ENCODE results near the gene APOBEC3F. TPM values are rescaled to one million over a fixed set of nuclear protein-coding genes. Genes with fewer than 3 reads are reported as not detected.
A peak's percentile ranks its signal among the peaks of the same experiment; 100 is the strongest.
"Not testable (repeated sequence)": the region's sequence is repeated elsewhere in the genome, so short reads cannot be mapped to it uniquely, and the experiment has no call there.

Gene APOBEC3F
- total and polyA plus RNA-seq, 9 donors: 7.4 to 51.4 (median 30.2) TPM

DNA sequence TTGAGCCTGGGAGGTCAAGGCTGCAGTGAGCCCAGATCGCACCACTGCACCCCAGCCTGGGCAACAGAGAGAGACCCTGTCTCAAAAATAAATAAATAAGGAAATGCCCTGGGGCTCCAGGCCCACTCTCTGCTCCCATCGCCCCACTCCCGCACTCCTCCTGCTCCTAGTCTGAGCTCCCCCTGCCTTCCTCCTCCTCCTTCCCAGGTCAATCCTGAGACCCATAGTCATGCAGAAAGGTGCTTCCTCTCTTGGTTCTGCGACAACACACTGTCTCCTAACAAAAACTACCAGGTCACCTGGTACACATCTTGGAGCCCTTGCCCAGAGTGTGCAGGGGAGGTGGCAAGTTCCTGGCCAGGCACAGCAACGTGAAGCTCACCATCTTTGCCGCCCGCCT lies 29.5 kb downstream of the APOBEC3F start:
- DNase-seq: no peak

DNA sequence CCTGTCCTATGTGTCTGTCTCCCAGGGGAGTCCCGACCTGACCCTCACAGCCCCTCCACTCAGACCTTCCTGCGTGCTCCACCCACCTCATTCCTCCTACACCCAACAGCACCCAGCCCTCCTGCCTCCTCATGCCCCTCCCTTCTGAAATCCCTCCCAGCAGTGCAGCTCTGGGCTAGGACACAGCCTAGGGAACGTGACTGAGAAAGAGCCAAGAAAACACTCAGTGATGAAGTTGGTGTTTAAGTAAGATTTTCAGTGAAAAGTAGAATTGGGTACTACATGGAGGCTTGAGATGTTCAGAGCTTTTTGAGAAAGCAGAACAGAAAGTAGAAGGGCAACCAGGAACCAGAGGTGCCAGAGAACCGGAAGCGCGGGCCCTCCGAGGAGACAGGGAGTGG lies 31.9 kb downstream of the APOBEC3F start:
- WGBS, 3 donors: 73 to 88% (median 74%) methylated on average over 7 of the region's 7 CpGs
- H3K4me1 ChIP-seq (ENCODE audit: insufficient read depth); DNase-seq; H3K27ac ChIP-seq; H3K4me3 ChIP-seq; H3K9me3 ChIP-seq; H3K27me3 ChIP-seq; H3K36me3 ChIP-seq; intact Hi-C loops (cut with DNase I): not testable (repeated sequence)

More for the DNA sequence above, 29.5 kb downstream of the APOBEC3F start:
- TF ChIP-seq, protein P1, sequence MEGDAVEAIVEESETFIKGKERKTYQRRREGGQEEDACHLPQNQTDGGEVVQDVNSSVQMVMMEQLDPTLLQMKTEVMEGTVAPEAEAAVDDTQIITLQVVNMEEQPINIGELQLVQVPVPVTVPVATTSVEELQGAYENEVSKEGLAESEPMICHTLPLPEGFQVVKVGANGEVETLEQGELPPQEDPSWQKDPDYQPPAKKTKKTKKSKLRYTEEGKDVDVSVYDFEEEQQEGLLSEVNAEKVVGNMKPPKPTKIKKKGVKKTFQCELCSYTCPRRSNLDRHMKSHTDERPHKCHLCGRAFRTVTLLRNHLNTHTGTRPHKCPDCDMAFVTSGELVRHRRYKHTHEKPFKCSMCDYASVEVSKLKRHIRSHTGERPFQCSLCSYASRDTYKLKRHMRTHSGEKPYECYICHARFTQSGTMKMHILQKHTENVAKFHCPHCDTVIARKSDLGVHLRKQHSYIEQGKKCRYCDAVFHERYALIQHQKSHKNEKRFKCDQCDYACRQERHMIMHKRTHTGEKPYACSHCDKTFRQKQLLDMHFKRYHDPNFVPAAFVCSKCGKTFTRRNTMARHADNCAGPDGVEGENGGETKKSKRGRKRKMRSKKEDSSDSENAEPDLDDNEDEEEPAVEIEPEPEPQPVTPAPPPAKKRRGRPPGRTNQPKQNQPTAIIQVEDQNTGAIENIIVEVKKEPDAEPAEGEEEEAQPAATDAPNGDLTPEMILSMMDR (IDR thresholded peaks at IDR 0.05): no peak
- TF ChIP-seq EP300 (IDR thresholded peaks at IDR 0.05) (no peak), POLR2A (IDR thresholded peaks at IDR 0.05) (no peak)
- no peaks in the 10 kb centered on the region for H3K36me3 ChIP-seq
- H3K4me1 ChIP-seq (ENCODE audit: insufficient read depth): no peaks in the 10 kb centered on the region
- no peaks in the 10 kb centered on the region for H3K9me3 ChIP-seq
- intact Hi-C loops (cut with DNase I): no loop called here
- no peaks in the 10 kb centered on the region for H3K27me3 ChIP-seq
- no peak overlapping the region for H3K4me3 ChIP-seq
- H3K27ac ChIP-seq: no peak overlapping the region
- WGBS, 3 donors: 93 to 94% (median 93%) methylated on average over 7 of the region's 7 CpGs

DNA sequence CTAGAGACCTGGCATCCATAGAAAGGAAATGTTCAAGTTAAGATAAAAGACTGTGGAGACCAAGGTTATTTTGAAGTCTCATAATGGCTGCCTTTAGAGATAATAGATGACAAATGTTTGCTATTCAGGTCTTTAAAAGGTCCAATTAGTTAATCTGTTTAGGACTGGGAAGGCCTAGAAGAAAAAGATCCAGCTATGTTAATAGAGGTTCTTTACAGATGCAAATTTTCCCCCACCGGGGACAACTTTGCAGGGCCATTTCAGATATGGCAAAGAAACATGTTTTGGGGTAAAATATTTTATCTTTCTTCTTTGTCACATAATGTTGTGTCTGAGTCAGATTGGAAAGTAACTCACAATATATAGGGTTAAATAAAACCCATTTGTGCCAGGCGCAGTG lies 33.3 kb downstream of the APOBEC3F start:
- no peak for TF ChIP-seq EP300 (IDR thresholded peaks at IDR 0.05)
- TF ChIP-seq POLR2A (IDR thresholded peaks at IDR 0.05): no peak
- TF ChIP-seq, protein P1 (IDR thresholded peaks at IDR 0.05): no peak
- Histone ChIP-seq H3K9me3 (no peaks in the 10 kb centered on the region), H3K4me3 (no peak overlapping the region), H3K4me1 (ENCODE audit: insufficient read depth) (peaks cover 11% of the 10 kb centered on the region), H3K27ac (no peak overlapping the region), H3K27me3 (no peaks in the 10 kb centered on the region), H3K36me3 (no peaks in the 10 kb centered on the region)
- 45 to 60% (median 50%) methylated on average over 2 of the region's 2 CpGs for WGBS, 3 donors
- DNase-seq: no peak
- intact Hi-C loops (cut with DNase I): no loop called here

DNA sequence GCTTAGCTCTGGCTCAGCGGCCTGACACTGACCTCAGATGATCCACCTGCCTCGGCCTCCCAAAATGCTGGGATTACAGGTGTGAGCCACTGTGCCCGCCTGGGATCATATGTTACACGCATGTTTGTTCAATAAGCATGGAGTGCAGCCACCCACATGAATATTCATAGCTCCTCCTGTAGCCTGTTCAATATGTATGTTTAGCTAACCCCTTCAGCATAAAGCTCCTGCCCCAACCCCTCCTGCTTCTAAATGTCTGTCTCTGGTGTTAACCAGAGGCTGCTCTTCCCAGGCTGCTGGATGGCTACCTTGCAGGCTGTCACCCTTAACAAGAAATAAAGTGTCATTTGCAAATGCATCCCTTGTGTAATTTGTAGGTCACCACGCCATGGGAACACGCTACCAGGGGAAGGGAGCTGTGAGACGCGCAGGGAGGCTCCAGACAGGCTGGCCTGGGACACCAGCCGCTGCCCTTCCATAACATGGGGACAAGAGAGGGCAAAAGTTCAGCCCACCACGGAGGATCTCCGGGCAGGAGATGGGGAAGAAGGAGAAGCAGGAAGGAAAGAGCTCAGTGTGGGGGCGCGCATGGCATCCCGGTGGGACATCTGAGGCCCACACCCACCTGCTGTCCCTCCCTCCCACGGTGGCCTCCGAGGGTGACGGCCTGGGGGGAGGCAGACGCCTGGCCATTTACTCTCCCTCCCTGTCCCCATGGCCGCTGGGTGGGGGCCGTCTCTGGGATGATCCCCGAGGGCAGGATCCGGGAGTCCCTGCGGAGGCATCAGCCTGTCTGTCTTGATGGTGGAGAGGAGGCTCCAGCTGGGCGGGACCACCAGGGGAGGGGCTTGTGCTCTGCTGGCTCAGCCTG lies 35.7 kb downstream of the APOBEC3F start:
- intact Hi-C loops (cut with DNase I); H3K9me3 ChIP-seq; H3K27me3 ChIP-seq; DNase-seq; H3K36me3 ChIP-seq: not testable (repeated sequence)
- Histone ChIP-seq H3K27ac (peak overlapping the region in 1 of 2 donors; percentile 90), H3K4me3 (peak overlapping the region; percentile 16), H3K4me1 (ENCODE audit: insufficient read depth) (peaks cover 13% of the 10 kb centered on the region)
- WGBS, 3 donors: 33 to 42% (median 34%) methylated on average over 20 to 24 of the region's 24 CpGs

DNA sequence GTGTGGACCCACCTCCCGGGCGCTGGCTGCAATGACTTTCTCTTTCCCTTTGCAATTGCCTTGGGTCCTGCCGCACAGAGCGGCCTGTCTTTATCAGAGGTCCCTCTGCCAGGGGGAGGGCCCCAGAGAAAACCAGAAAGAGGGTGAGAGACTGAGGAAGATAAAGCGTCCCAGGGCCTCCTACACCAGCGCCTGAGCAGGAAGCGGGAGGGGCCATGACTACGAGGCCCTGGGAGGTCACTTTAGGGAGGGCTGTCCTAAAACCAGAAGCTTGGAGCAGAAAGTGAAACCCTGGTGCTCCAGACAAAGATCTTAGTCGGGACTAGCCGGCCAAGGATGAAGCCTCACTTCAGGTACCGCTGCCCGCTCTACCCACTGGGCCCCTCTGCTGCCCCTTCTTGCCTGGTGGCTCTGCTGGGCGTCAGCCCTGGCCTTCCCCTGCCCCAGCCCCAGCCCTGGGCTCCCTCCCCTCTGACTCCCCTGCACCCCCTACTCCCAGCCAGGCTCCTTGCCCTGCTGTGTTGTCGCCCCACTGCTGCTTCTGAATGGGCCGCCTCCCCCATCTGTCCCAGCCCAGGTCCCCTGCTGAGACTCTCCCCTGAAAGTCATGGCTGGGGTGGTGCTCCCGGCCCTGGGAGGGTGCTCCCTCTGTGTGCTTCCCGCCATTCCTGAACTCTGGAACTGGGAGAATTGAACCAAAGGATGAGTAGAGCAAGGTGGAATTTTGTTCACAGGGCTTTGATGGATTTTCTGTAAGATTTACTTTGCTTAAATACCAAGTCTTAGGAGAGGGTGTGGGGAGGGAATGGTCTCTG lies 36.6 kb downstream of the APOBEC3F start, which contains the start of gene APOBEC3G:
TSS of gene APOBEC3G (plus strand) at position 250 of the 815 bp plus-strand sequence. CDS start at position 337, 87 bp downstream.
- Histone ChIP-seq H3K4me3 (peak within 1 kb of the TSS; percentile 37), H3K4me1 (ENCODE audit: insufficient read depth) (peaks cover 13% of the 10 kb centered on the region), H3K27ac (peak within 1 kb of the TSS; percentile 79 to 90)
- H3K27me3 ChIP-seq; H3K36me3 ChIP-seq; H3K9me3 ChIP-seq; intact Hi-C loops (cut with DNase I): not testable (repeated sequence)
- peak; percentile 49 to 68 (median 59) for DNase-seq
- 8 to 22% (median 13%) methylated on average over 12 to 14 of the region's 17 CpGs for WGBS, 3 donors

DNA sequence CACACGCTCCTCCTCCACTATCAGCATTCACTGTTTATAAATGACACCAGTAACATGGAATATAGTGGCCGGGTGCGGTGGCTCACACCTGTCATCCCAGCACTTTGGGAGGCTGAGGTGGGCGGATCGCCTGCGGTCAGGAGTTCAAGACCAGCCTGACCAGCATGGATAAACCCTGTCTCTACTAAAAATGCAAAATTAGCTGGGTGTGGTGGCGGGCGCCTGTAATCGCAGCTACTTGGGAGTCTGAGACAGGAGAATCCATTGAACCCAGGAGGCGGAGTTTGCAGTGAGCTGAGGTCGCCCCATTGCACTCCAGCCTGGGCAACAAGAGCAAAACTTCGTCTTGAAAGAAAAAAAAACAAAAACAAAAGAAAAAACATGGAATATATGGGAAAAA lies 37.2 kb downstream of the APOBEC3F start:
- WGBS, 3 donors: 83 to 93% (median 87%) methylated on average over 12 of the region's 12 CpGs
- H3K27me3 ChIP-seq; DNase-seq; intact Hi-C loops (cut with DNase I); H3K9me3 ChIP-seq; H3K36me3 ChIP-seq: not testable (repeated sequence)
- Histone ChIP-seq H3K4me3 (peak overlapping the region; percentile 37), H3K4me1 (ENCODE audit: insufficient read depth) (peaks cover 13% of the 10 kb centered on the region), H3K27ac (peak overlapping the region; percentile 79 to 90)
